GM12891 (cell line): ENCODE measurements around the gene ANKDD1A.
A peak's percentile ranks its signal among the peaks of the same experiment; 100 is the strongest.

Experiments used
- DNase-seq: peaks from one replicate; pipeline ENCODE4 v3.0.0; 2011; ENCODE audit warnings: low spot score; ENCODE audit not compliant: insufficient read length
- FAIRE-seq: peaks from 2 replicates; lab custom pipeline; 2011; peaks lifted over from hg19 to GRCh38; lab: Jason Lieb, UNC
- PAX5 ChIP-seq: IDR thresholded peaks from 2 replicates; pipeline ENCODE4 v1.6.1; 2011; ENCODE audit warnings: low read length, moderate library complexity, mild to moderate bottlenecking; ENCODE audit not compliant: insufficient read depth, severe bottlenecking
- POLR2A ChIP-seq: IDR thresholded peaks from 2 replicates; pipeline ENCODE4 v1.6.1; 2011; ENCODE audit warnings: low read depth, low read length, control low read depth
- POLR2AphosphoS5 ChIP-seq: IDR thresholded peaks from 2 replicates; pipeline ENCODE4 v1.6.1; 2011; ENCODE audit warnings: low read depth, low read length, control low read depth
- POU2F2 ChIP-seq: IDR thresholded peaks from 2 replicates; pipeline ENCODE4 v1.6.1; 2011; ENCODE audit warnings: low read depth, mild to moderate bottlenecking, control low read depth, low read length, moderate library complexity
- SPI1 ChIP-seq: IDR thresholded peaks from 2 replicates; pipeline ENCODE4 v1.6.1; 2011; ENCODE audit warnings: low read depth, low read length, control low read depth
- TAF1 ChIP-seq: IDR thresholded peaks from 2 replicates; pipeline ENCODE4 v1.6.1; 2011; ENCODE audit warnings: low read depth, low read length, control low read depth

ANKDD1A gene

GRCh38 chr15:64985366-64986033 lies 73.8 kb downstream of the ANKDD1A start:
- TF ChIP-seq SPI1 = peak; percentile 49
- no peak for TF ChIP-seq POLR2AphosphoS5
- no peak for TF ChIP-seq POLR2A
- no peak for TF ChIP-seq PAX5
- no peak for TF ChIP-seq TAF1
- no peak for TF ChIP-seq POU2F2
- DNase-seq (no peak), FAIRE-seq (peak; percentile 5)

- TF ChIP-seq POU2F2 (no peak), POLR2AphosphoS5 (no peak), POLR2A (no peak), TAF1 (no peak), PAX5 (no peak), SPI1 (no peak)
- DNase-seq (no peak), FAIRE-seq (no peak)
Observed at GRCh38 chr15:64987136-64987535, 75.4 kb downstream of the ANKDD1A start.

DNA sequence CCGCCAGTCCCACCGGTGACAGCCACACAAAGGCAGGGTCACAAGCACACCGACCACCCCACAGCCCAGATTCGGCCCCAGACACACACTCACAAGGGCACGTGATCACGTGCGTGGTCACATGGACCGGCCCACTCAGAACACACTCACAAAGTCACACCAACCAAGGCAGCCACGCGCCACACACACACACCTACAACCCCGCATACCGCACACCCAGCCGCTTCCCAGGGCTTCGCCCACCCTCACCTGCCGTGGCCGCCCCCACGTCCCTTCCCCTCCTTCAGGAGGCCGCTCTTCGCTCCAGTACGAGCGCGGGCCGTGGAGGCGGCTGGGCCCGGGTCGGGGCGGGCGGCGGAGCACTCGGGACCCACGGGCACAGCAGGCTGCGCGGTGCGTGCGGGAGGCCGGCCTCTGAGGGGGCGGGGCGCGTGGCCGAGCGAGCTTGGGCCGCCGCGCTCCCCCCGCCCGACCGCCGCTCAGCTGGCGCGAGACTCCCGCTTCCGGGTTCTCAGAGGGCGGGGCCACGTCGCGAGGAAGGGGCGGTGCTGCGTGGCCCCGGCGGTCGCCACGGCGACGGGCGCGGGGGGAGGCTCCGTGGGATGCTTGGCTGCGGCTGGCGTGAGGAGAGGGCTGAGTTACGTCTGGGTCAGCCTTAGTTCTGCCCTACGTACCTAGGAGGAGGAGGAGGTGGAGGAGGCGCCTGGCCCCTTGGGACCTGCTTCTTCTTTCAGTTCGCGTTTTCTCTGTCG lies 77.9 kb downstream of the ANKDD1A start, which contains the start of gene SPG21:
SPG21 (minus strand) TSS at position 499 of the 752 bp plus-strand sequence. CDS start 6,345 bp downstream, outside the sequence.
- DNase-seq (peak; percentile 84), FAIRE-seq (peak; percentile 99)
- TF ChIP-seq POU2F2 = 0 out of 2 replicates have a peak, but pooled peaks have one; percentile 10
- TF ChIP-seq TAF1 = no peak
- peak; percentile 78; the same call in 1 of the 2 replicates for TF ChIP-seq POLR2AphosphoS5
- peak; percentile 88 for TF ChIP-seq SPI1
- peak; percentile 76; the same call in 1 of the 2 replicates for TF ChIP-seq POLR2A

- DNase-seq (no peak), FAIRE-seq (no peak)
- TF ChIP-seq TAF1 = peak; percentile 60; the same call in 1 of the 2 replicates
- TF ChIP-seq POLR2A = no peak; the same call in 1 of the 2 replicates
Observed at GRCh38 chr15:64990168-64990470, 78.4 kb downstream of the ANKDD1A start.

DNA sequence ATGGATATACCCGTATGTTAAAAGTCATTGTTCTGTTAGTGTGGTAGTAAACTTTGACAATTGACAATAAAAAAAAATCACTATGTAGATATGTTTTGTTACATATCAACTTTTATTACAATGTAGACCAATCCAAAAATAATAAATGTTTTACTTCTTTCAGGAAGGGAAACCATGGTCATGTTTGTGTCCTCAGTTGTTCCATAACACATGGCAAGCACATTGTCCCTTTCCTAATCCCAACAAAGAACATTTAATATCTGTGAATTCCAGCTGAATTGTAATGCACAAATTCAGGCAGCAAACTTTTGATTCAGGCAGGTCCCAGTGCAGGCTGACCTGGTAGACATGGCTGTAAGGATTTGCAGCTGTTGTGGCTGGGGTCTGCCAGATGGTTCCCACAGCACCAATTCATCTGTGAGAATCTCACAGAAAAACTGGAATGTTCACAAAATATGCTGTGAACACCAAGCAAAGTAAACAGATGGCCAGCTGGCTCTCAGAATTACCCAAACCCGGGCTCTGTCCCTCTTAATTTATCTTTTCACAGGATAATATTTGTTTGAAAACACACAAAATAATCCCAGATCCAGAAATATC lies 79.9 kb downstream of the ANKDD1A start:
- DNase-seq (no peak), FAIRE-seq (no peak)
- TF ChIP-seq TAF1 = no peak
- no peak for TF ChIP-seq PAX5
- no peak for TF ChIP-seq POLR2AphosphoS5
- TF ChIP-seq POU2F2 = no peak
- TF ChIP-seq SPI1 = no peak
- TF ChIP-seq POLR2A = no peak

DNA sequence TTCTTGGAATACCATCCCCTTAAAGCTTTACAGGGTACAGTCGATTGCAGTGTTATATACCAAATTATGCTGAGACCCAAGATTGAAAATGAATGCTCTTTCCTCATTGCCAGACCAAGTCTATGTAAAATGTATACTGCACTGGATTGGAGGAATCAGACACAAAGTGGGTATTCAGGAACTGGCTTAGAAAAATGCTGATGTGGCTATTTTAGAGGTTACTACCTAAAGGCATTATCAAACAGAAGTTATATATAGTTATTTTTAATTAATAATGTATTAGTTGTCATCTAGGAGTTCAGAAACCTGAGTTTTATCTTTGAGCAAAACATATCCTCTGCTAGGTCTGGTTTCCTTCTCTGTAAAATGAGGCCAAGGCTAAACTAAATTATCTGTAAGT lies 81.6 kb downstream of the ANKDD1A start:
- FAIRE-seq (no peak), DNase-seq (no peak)
- TF ChIP-seq TAF1 = no peak
- no peak for TF ChIP-seq POLR2AphosphoS5
- no peak for TF ChIP-seq SPI1
- TF ChIP-seq POU2F2 = no peak
- no peak for TF ChIP-seq PAX5
- no peak for TF ChIP-seq POLR2A

DNA sequence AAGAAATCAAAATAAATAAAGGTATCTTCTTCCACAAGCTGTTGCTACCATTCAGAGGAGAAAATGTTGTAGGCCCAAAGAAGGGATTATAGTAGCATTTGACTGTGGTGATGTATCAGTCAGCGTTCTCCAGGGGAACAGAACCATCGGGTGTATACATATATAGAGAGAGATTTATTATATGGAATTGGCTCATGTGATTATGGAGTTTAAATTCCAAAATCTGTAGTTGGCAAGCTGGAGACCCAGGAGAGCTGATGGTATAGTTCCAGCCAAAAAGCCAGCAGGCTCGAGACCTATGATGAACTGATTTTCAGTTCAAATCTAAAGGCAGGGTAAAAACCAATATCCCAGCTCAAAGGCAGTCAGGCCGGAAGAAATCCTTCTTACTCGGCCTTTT lies 85.4 kb downstream of the ANKDD1A start:
- DNase-seq (no peak), FAIRE-seq (no peak)
- TF ChIP-seq SPI1 (no peak), TAF1 (no peak), PAX5 (no peak), POLR2AphosphoS5 (no peak), POU2F2 (no peak), POLR2A (no peak)

DNA sequence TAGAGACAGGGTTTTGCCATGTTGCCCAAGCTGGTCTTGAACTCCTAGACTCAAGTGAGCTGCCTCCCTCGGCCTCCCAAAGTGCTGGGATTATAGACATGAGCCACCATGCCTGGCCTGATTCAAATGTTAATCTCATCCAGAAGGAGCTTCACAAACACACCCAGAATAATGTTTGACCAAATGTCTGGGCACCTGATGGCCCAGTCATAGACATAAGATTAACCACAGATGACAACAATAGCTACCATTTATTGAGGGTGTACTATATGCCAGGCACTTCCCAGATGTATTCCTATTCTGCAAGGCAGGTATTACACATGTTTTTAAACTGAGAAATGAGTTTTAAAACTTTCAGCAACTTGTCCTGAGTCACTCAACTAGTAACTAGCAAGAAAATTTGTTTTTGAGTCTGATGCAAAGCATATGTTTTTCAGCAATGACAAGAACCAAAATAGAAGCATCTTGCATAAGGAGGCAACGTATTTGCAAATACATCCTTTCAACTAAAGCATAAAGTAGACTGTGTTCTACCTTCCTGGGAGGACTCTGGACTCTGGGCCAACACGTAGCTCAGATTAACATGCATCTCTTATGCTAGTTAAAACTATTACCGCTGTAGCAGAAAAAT lies 86.2 kb downstream of the ANKDD1A start:
- TF ChIP-seq POU2F2 = no peak
- DNase-seq (no peak), FAIRE-seq (no peak)

- no peak for DNase-seq
- FAIRE-seq = no peak
- TF ChIP-seq POLR2A = no peak
- TF ChIP-seq SPI1 = no peak
- TF ChIP-seq PAX5 = no peak
- no peak for TF ChIP-seq TAF1
- TF ChIP-seq POLR2AphosphoS5 = no peak
- TF ChIP-seq POU2F2 = no peak
Observed at GRCh38 chr15:65004993-65005392, 93.3 kb downstream of the ANKDD1A start.
